Adipocyte (in vitro differentiated cells): ENCODE results near the gene TK2.
A peak's percentile ranks its signal among the peaks of the same experiment; 100 is the strongest.

Experiments used
- DNase-seq: peaks from one replicate; pipeline ENCODE4 v3.0.0-alpha.2; 2015; ENCODE audit warnings: low read depth
- H3K27me3 ChIP-seq: replicated peaks from 2 replicates; pipeline ENCODE4 v1.7.0; 2013; ENCODE audit warnings: mild to moderate bottlenecking, low read length, moderate library complexity; ENCODE audit not compliant: control insufficient read depth, insufficient read depth
- H3K36me3 ChIP-seq: 2 replicates; pipeline ENCODE4 v1.7.0; 2013; ENCODE audit warnings: low read length, mild to moderate bottlenecking, moderate library complexity; ENCODE audit not compliant: control insufficient read depth, insufficient read depth, severe bottlenecking
- H3K4me1 ChIP-seq: 2 replicates; pipeline ENCODE4 v1.7.0; 2013; ENCODE audit warnings: mild to moderate bottlenecking, low read length, moderate library complexity; ENCODE audit not compliant: control insufficient read depth, insufficient read depth
- H3K4me3 ChIP-seq: 2 replicates; pipeline ENCODE4 v1.7.0; 2013; ENCODE audit warnings: mild to moderate bottlenecking, low read length, moderate library complexity
- H3K9ac ChIP-seq: 2 replicates; pipeline ENCODE4 v1.7.0; 2013; ENCODE audit warnings: mild to moderate bottlenecking, low read length, moderate library complexity
- H3K9me3 ChIP-seq: 2 replicates; pipeline ENCODE4 v1.7.0; 2013; ENCODE audit warnings: mild to moderate bottlenecking, low read length, moderate library complexity; ENCODE audit not compliant: control insufficient read depth

The TK2 gene

GRCh38 chr16:66525396-66526180 lies 24.3 kb downstream of the TK2 start:
- no peak overlapping the region for H3K4me3 ChIP-seq
- H3K4me1 ChIP-seq: peaks cover 20% of the 10 kb centered on the region
- DNase-seq: peak; percentile 50
- no peak overlapping the region for H3K9ac ChIP-seq
- H3K9me3 ChIP-seq: no peaks in the 10 kb centered on the region
- no peaks in the 10 kb centered on the region for H3K27me3 ChIP-seq
- peaks cover 58% of the 10 kb centered on the region for H3K36me3 ChIP-seq

GRCh38 chr16:66524601-66525164 lies 25.2 kb downstream of the TK2 start:
- Histone ChIP-seq H3K4me1 (peaks cover 20% of the 10 kb centered on the region), H3K36me3 (peaks cover 57% of the 10 kb centered on the region), H3K27me3 (no peaks in the 10 kb centered on the region), H3K4me3 (no peak overlapping the region), H3K9me3 (no peaks in the 10 kb centered on the region), H3K9ac (no peak overlapping the region)
- no peak for DNase-seq

GRCh38 chr16:66523861-66524354 lies 26.0 kb downstream of the TK2 start:
- DNase-seq: no peak
- peaks cover 20% of the 10 kb centered on the region for H3K4me1 ChIP-seq
- peaks cover 52% of the 10 kb centered on the region for H3K36me3 ChIP-seq
- H3K4me3 ChIP-seq: no peak overlapping the region
- H3K9me3 ChIP-seq: no peaks in the 10 kb centered on the region
- no peaks in the 10 kb centered on the region for H3K27me3 ChIP-seq
- H3K9ac ChIP-seq: no peak overlapping the region

GRCh38 chr16:66522816-66523590 lies 26.9 kb downstream of the TK2 start:
- no peak for DNase-seq
- Histone ChIP-seq H3K27me3 (no peaks in the 10 kb centered on the region), H3K9me3 (no peaks in the 10 kb centered on the region), H3K4me1 (peaks cover 23% of the 10 kb centered on the region), H3K36me3 (peaks cover 43% of the 10 kb centered on the region), H3K9ac (no peak overlapping the region), H3K4me3 (no peak overlapping the region)

- H3K4me1 ChIP-seq: peaks cover 31% of the 10 kb centered on the region
- H3K27me3 ChIP-seq: no peaks in the 10 kb centered on the region
- peaks cover 35% of the 10 kb centered on the region for H3K36me3 ChIP-seq
- peak; percentile 37 for DNase-seq
- H3K9ac ChIP-seq: no peak overlapping the region
- no peaks in the 10 kb centered on the region for H3K9me3 ChIP-seq
- H3K4me3 ChIP-seq: no peak overlapping the region
These were observed 27.8 kb downstream of the TK2 start for GRCh38 chr16:66521951-66522771.

GRCh38 chr16:66521252-66521713 lies 28.6 kb downstream of the TK2 start:
- H3K27me3 ChIP-seq: no peaks in the 10 kb centered on the region
- H3K4me3 ChIP-seq: no peak overlapping the region
- H3K9me3 ChIP-seq: no peaks in the 10 kb centered on the region
- H3K36me3 ChIP-seq: peaks cover 27% of the 10 kb centered on the region
- DNase-seq: no peak
- no peak overlapping the region for H3K9ac ChIP-seq
- H3K4me1 ChIP-seq: peaks cover 34% of the 10 kb centered on the region

- no peaks in the 10 kb centered on the region for H3K27me3 ChIP-seq
- H3K4me3 ChIP-seq: no peak overlapping the region
- peaks cover 20% of the 10 kb centered on the region for H3K36me3 ChIP-seq
- DNase-seq: no peak
- H3K9ac ChIP-seq: no peak overlapping the region
- peaks cover 40% of the 10 kb centered on the region for H3K4me1 ChIP-seq
- H3K9me3 ChIP-seq: no peaks in the 10 kb centered on the region
These were observed 29.3 kb downstream of the TK2 start for GRCh38 chr16:66520406-66521170.

- no peak overlapping the region for H3K4me3 ChIP-seq
- no peak for DNase-seq
- no peaks in the 10 kb centered on the region for H3K27me3 ChIP-seq
- peaks cover 44% of the 10 kb centered on the region for H3K4me1 ChIP-seq
- peaks cover 18% of the 10 kb centered on the region for H3K36me3 ChIP-seq
- no peak overlapping the region for H3K9ac ChIP-seq
- no peaks in the 10 kb centered on the region for H3K9me3 ChIP-seq
These were observed 30.2 kb downstream of the TK2 start for GRCh38 chr16:66519482-66520373.

- H3K9ac ChIP-seq: peak overlapping the region; percentile 88
- H3K27me3 ChIP-seq: no peaks in the 10 kb centered on the region
- H3K4me1 ChIP-seq: peaks cover 43% of the 10 kb centered on the region
- no peaks in the 10 kb centered on the region for H3K9me3 ChIP-seq
- H3K4me3 ChIP-seq: peak overlapping the region; percentile 72
- no peak for DNase-seq
- peaks cover 18% of the 10 kb centered on the region for H3K36me3 ChIP-seq
These were observed 32.2 kb downstream of the TK2 start for GRCh38 chr16:66517586-66518263.
